Mesenchymal stem cell (in vitro differentiated cells and primary cell): Measurements from ENCODE around the gene ACKR3.

Experiments
- DNase-seq: peaks from one replicate; pipeline ENCODE4 v3.0.0-alpha.2; 2013
- H2AFZ ChIP-seq: one replicate; pipeline ENCODE4 v1.6.1; 2013; ENCODE audit warnings: low read depth, mild to moderate bottlenecking, control low read depth, inconsistent platforms, low read length, moderate library complexity
- H2AK5ac ChIP-seq: 2 replicates; pipeline ENCODE4 v1.6.1; 2013; ENCODE audit warnings: low read length, moderate library complexity, mild to moderate bottlenecking, inconsistent platforms; ENCODE audit not compliant: severe bottlenecking
- H2BK120ac ChIP-seq: one replicate; pipeline ENCODE4 v1.6.1; 2013; ENCODE audit warnings: low read depth, mild to moderate bottlenecking, inconsistent platforms, low read length, moderate library complexity
- H2BK12ac ChIP-seq, 2 experiments: one replicate each; pipeline ENCODE4 v1.6.1; 2013; ENCODE audit warnings: inconsistent platforms in 2 of 2, low read length in 2 of 2, mild to moderate bottlenecking in 2 of 2, moderate library complexity in 2 of 2, control low read depth in 1 of 2
- H2BK15ac ChIP-seq: one replicate; pipeline ENCODE4 v1.6.1; 2013; ENCODE audit warnings: mild to moderate bottlenecking, low read depth, inconsistent platforms; ENCODE audit not compliant: poor library complexity, severe bottlenecking
- H2BK5ac ChIP-seq: 2 replicates; pipeline ENCODE4 v1.6.1; 2013; ENCODE audit warnings: low read depth, mild to moderate bottlenecking, low read length, control low read depth, inconsistent platforms; ENCODE audit not compliant: poor library complexity, severe bottlenecking
- H3K14ac ChIP-seq, 2 experiments: one replicate each; pipeline ENCODE4 v1.6.1; 2013; ENCODE audit warnings: inconsistent platforms in 2 of 2, low read length in 2 of 2, control low read depth in 1 of 2, mild to moderate bottlenecking in 1 of 2, moderate library complexity in 1 of 2
- H3K18ac ChIP-seq, 2 experiments: one replicate each; pipeline ENCODE4 v1.6.1; 2013; ENCODE audit warnings: inconsistent platforms in 2 of 2, low read length in 2 of 2, control low read depth in 1 of 2, low read depth in 1 of 2, mild to moderate bottlenecking in 1 of 2
- H3K23ac ChIP-seq, 2 experiments: one replicate each; pipeline ENCODE4 v1.6.1; 2013; ENCODE audit warnings: inconsistent platforms in 2 of 2, low read length in 2 of 2, mild to moderate bottlenecking in 2 of 2, moderate library complexity in 2 of 2, control low read depth in 1 of 2
- H3K27ac ChIP-seq: 2 replicates; pipeline ENCODE4 v1.5.1; 2013; ENCODE audit warnings: mild to moderate bottlenecking, moderate library complexity, low read length, control low read depth, inconsistent platforms; ENCODE audit not compliant: poor library complexity, severe bottlenecking
- H3K27me3 ChIP-seq, 2 experiments: 2 replicates each; pipeline versions ENCODE4 v1.6.1 to v1.7.0; 2013; ENCODE audit warnings: low read length in 2 of 2, mild to moderate bottlenecking in 2 of 2, moderate library complexity in 2 of 2, control low read depth in 1 of 2, inconsistent platforms in 1 of 2; ENCODE audit not compliant: control insufficient read depth in 1 of 2, insufficient read depth in 1 of 2
- H3K36me3 ChIP-seq, 2 experiments: 2 replicates each; pipeline versions ENCODE4 v1.6.1 to v1.7.0; 2013; ENCODE audit warnings: low read length in 2 of 2, control low read depth in 1 of 2, inconsistent platforms in 1 of 2, low read depth in 1 of 2, mild to moderate bottlenecking in 1 of 2; ENCODE audit not compliant: insufficient read depth in 2 of 2, control insufficient read depth in 1 of 2
- H3K4ac ChIP-seq, 2 experiments: one replicate each; pipeline ENCODE4 v1.6.1; 2013; ENCODE audit warnings: inconsistent platforms in 2 of 2, low read length in 2 of 2, mild to moderate bottlenecking in 2 of 2, moderate library complexity in 2 of 2, control low read depth in 1 of 2, low read depth in 1 of 2
- H3K4me1 ChIP-seq: 2 replicates; pipeline ENCODE4 v1.6.1; 2013; ENCODE audit warnings: low read depth, low read length, control low read depth; ENCODE audit not compliant: control insufficient read depth, insufficient read depth
- H3K4me2 ChIP-seq: 2 replicates; pipeline ENCODE4 v1.6.1; 2013; ENCODE audit warnings: low read length, mild to moderate bottlenecking, inconsistent platforms; ENCODE audit not compliant: poor library complexity, severe bottlenecking
- H3K4me3 ChIP-seq, 2 experiments: 2 replicates each; pipeline versions ENCODE4 v1.5.1 to v1.7.0; 2013; ENCODE audit warnings: low read length in 2 of 2, mild to moderate bottlenecking in 2 of 2, control low read depth in 1 of 2, low read depth in 1 of 2; ENCODE audit not compliant: insufficient read depth in 1 of 2
- H3K79me1 ChIP-seq: replicated peaks from 2 replicates; pipeline ENCODE4 v1.6.1; 2013; ENCODE audit warnings: mild to moderate bottlenecking, control low read depth, low read length, inconsistent platforms; ENCODE audit not compliant: poor library complexity, severe bottlenecking
- H3K9ac ChIP-seq: 2 replicates; pipeline ENCODE4 v1.7.0; 2013; ENCODE audit warnings: mild to moderate bottlenecking, low read length, moderate library complexity
- H3K9me3 ChIP-seq: 2 replicates; pipeline ENCODE4 v1.7.0; 2013; ENCODE audit warnings: mild to moderate bottlenecking, low read length; ENCODE audit not compliant: control insufficient read depth
- H4K8ac ChIP-seq: one replicate; pipeline ENCODE4 v1.6.1; 2013; ENCODE audit warnings: inconsistent platforms, mild to moderate bottlenecking, low read length, moderate library complexity
- H4K91ac ChIP-seq: one replicate; pipeline ENCODE4 v1.6.1; 2013; ENCODE audit warnings: mild to moderate bottlenecking, low read length, inconsistent platforms
- WGBS: methylation state at CpG from one replicate; pipeline ENCODE4 v1.1.7; 2013; ENCODE audit warnings: mixed read lengths; 5-methylcytosine and 5-hydroxymethylcytosine counted together

ACKR3 gene

DNA sequence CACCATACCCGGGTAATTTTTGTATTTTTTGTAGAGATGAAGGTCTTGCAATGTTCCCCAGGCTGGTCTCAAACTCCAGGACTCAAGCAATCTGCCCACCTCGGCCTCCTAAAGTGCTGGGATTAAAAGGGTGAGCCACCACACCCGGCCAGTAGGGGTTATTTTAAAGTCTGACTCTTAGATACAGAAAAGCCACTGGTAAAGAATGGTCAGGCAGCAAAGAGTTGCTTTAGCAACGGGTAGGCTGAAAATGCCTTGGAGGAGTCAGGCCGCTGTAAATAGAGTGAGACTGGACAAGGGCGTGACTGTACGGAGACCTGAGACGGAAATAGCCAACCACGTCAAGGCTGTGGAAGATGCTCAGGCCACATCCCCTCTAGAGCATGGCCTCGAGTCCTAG is 54.2 kb downstream of the ACKR3 start:
- H2BK15ac ChIP-seq: no peak overlapping the region
- H3K14ac ChIP-seq: no peak overlapping the region
- H2BK5ac ChIP-seq: no peak overlapping the region
- peaks cover 31 to 66% of the 10 kb centered on the region in 2 experiments for H3K27me3 ChIP-seq
- H3K4ac ChIP-seq: no peak overlapping the region
- H4K8ac ChIP-seq: no peak overlapping the region
- no peak overlapping the region for H3K4me2 ChIP-seq
- H3K27ac ChIP-seq: no peak overlapping the region
- H4K91ac ChIP-seq: no peak overlapping the region
- no peak overlapping the region for H3K4me3 ChIP-seq
- no peaks in the 10 kb centered on the region for H3K9me3 ChIP-seq
- no peaks in the 10 kb centered on the region for H3K79me1 ChIP-seq
- no peaks in the 10 kb centered on the region for H3K4me1 ChIP-seq
- no peaks in the 10 kb centered on the region for H3K36me3 ChIP-seq
- DNase-seq: no peak
- no peak overlapping the region for H2AFZ ChIP-seq
- no peak overlapping the region for H3K18ac ChIP-seq
- no peak overlapping the region for H3K23ac ChIP-seq
- no peak overlapping the region for H2BK12ac ChIP-seq
- H2AK5ac ChIP-seq: no peak overlapping the region
- H2BK120ac ChIP-seq: no peak overlapping the region
- H3K9ac ChIP-seq: no peak overlapping the region
- WGBS: 90% methylated on average over 10 of the region's 10 CpGs

DNA sequence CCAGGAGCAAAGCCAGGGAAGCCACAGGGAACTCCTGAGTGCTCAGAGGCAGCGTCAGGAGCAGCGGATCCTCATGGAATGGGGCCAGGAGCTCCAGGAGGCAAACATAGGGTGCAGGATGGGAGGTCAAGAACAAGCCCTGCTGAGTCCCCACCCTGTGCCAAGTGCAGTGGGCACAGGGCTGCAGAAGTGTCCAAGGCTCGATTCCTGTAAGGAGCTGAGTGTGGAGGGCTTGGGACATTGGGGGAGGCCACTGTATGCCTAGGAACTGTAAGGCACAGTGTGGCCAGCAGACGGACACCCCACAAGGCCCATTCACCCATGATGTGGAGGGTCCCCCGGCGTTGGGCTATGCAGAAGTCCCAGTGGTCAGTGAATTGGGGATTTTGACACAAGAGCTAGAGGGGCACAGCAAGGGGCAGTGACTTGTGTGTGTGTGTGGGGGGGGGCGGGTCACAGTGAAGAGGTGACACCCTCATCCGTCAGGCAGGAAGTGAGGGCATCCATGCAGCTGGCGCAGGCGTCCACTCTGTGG is 55.6 kb downstream of the ACKR3 start:
- H3K27ac ChIP-seq: no peak overlapping the region
- no peaks in the 10 kb centered on the region for H3K79me1 ChIP-seq
- H3K18ac ChIP-seq: no peak overlapping the region
- H3K4me2 ChIP-seq: no peak overlapping the region
- no peaks in the 10 kb centered on the region for H3K4me1 ChIP-seq
- no peaks in the 10 kb centered on the region for H3K9me3 ChIP-seq
- H2BK120ac ChIP-seq: no peak overlapping the region
- H3K14ac ChIP-seq: no peak overlapping the region
- H3K4me3 ChIP-seq: no peak overlapping the region
- H3K9ac ChIP-seq: no peak overlapping the region
- peaks cover 17 to 63% of the 10 kb centered on the region in 2 experiments for H3K27me3 ChIP-seq
- no peak for DNase-seq
- no peak overlapping the region for H3K4ac ChIP-seq
- H2BK5ac ChIP-seq: no peak overlapping the region
- H2AK5ac ChIP-seq: no peak overlapping the region
- no peak overlapping the region for H4K91ac ChIP-seq
- WGBS: 96% methylated on average over 8 of the region's 10 CpGs
- H2BK12ac ChIP-seq: no peak overlapping the region
- H2BK15ac ChIP-seq: no peak overlapping the region
- H3K36me3 ChIP-seq: no peaks in the 10 kb centered on the region
- H2AFZ ChIP-seq: no peak overlapping the region
- H4K8ac ChIP-seq: no peak overlapping the region
- no peak overlapping the region for H3K23ac ChIP-seq

DNA sequence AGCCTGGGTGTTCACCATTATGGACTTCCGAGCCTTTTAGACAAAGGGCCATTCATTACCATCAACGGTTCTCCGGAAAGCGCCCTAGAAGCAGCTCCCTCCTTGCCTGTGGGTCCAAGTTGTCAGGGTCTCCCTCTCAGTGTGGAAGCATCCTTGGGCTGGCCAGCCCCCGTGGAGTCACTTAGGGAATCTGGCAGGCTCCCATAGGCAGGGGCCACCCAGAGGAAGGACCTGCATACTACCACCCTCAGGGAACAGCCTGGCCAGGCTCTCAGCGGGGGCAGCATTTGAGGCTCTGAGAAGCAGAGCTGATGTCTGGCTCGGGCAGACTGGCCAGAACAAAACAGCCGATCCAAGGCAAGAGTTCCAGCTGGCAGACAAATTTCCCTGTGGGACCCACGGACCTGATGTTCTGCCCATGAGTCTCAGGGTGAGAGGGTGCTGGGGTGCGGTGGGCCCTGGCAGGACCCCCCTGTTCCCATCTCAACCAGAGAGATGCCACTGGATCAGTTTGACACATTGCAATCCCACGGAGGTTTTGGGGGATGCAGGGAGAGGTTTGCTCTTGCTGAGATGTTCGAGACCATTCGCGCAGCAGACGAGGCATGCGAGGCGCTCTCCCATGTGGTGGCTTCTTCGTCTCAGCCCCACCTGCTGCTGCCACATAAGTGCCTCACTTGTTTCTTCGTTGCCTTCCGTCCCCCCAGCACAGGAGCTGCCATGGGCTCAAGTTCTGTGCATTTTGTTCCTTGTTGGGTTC is 56.9 kb downstream of the ACKR3 start:
- WGBS: 89% methylated on average over 20 of the region's 20 CpGs
- H3K36me3 ChIP-seq: no peaks in the 10 kb centered on the region
- no peak overlapping the region for H3K18ac ChIP-seq
- no peak overlapping the region for H3K14ac ChIP-seq
- no peak overlapping the region for H3K4me2 ChIP-seq
- no peak overlapping the region for H2BK120ac ChIP-seq
- no peak overlapping the region for H4K8ac ChIP-seq
- H3K23ac ChIP-seq: no peak overlapping the region
- no peak overlapping the region for H4K91ac ChIP-seq
- H2AFZ ChIP-seq: no peak overlapping the region
- no peak overlapping the region for H3K4ac ChIP-seq
- DNase-seq: no peak
- H3K79me1 ChIP-seq: no peaks in the 10 kb centered on the region
- no peak overlapping the region for H3K4me3 ChIP-seq
- H2BK15ac ChIP-seq: no peak overlapping the region
- no peaks in the 10 kb centered on the region for H3K9me3 ChIP-seq
- no peaks in the 10 kb centered on the region for H3K4me1 ChIP-seq
- no peak overlapping the region for H3K9ac ChIP-seq
- H3K27me3 ChIP-seq: peaks cover 4 to 55% of the 10 kb centered on the region in 2 experiments
- H3K27ac ChIP-seq: no peak overlapping the region
- H2BK12ac ChIP-seq: no peak overlapping the region
- no peak overlapping the region for H2AK5ac ChIP-seq
- no peak overlapping the region for H2BK5ac ChIP-seq

DNA sequence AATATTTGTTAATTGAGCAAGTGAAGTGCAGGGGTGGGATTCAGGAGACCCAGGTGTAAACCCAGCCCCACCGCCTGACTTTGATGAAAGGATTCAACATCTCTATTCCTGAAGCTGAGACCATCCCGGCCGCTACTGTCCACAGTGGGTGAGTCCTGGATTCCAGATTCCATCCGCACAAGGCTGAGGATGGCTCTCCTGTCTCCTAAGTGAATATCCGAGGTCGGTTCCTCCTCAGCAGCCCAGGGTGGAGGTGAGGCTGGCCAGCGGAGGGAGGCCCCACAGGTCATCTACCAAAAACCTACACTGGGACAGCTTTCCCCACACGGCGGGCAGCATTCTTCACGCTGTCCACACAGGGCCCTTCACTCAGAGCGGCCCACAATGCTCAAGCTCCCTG is 57.6 kb downstream of the ACKR3 start:
- Histone ChIP-seq H3K36me3 (no peaks in the 10 kb centered on the region), H3K23ac (no peak overlapping the region), H2BK5ac (no peak overlapping the region), H3K9me3 (no peaks in the 10 kb centered on the region), H3K14ac (no peak overlapping the region), H3K79me1 (no peaks in the 10 kb centered on the region), H2AK5ac (no peak overlapping the region), H3K18ac (no peak overlapping the region), H2BK12ac (no peak overlapping the region), H3K4me1 (no peaks in the 10 kb centered on the region), H4K8ac (no peak overlapping the region), H3K4me2 (no peak overlapping the region), H3K4me3 (no peak overlapping the region), H2BK15ac (no peak overlapping the region), H2BK120ac (no peak overlapping the region), H3K27me3 (peaks cover 0 to 55% of the 10 kb centered on the region in 2 experiments), H4K91ac (no peak overlapping the region), H3K27ac (no peak overlapping the region), H3K4ac (no peak overlapping the region), H3K9ac (no peak overlapping the region), H2AFZ (no peak overlapping the region)
- 94% methylated on average over 11 of the region's 11 CpGs for WGBS
- DNase-seq: no peak
